RKO (cell line): ENCODE measurements around the gene GRIK3.

Source experiments
- DNase-seq: peaks from one replicate; pipeline ENCODE4 v3.0.0-alpha.2; 2016; ENCODE audit warnings: low spot score

The GRIK3 gene

GRCh38 chr1:36763771-36764170, 270.5 kb downstream of the GRIK3 start:
- no peak for DNase-seq

GRCh38 chr1:36762174-36762573, 272.1 kb downstream of the GRIK3 start:
- DNase-seq = no peak

- DNase-seq = no peak
These were observed 273.2 kb downstream of the GRIK3 start for GRCh38 chr1:36761113-36761512.

GRCh38 chr1:36760081-36760480, 274.2 kb downstream of the GRIK3 start:
- no peak for DNase-seq

- DNase-seq = no peak
These were observed 275.0 kb downstream of the GRIK3 start for GRCh38 chr1:36759355-36759754.

GRCh38 chr1:36755303-36756230, 278.7 kb downstream of the GRIK3 start:
- DNase-seq = no peak

GRCh38 chr1:36754366-36754765, 279.9 kb downstream of the GRIK3 start:
- no peak for DNase-seq

- DNase-seq = no peak
These were observed 280.9 kb downstream of the GRIK3 start for GRCh38 chr1:36753451-36753850.

- DNase-seq = no peak
These were observed 281.4 kb downstream of the GRIK3 start for GRCh38 chr1:36752891-36753361.

GRCh38 chr1:36752431-36752830, 281.9 kb downstream of the GRIK3 start:
- DNase-seq = no peak

GRCh38 chr1:36751525-36751924, 282.8 kb downstream of the GRIK3 start:
- DNase-seq = no peak

GRCh38 chr1:36748466-36748865, 285.8 kb downstream of the GRIK3 start:
- DNase-seq = no peak
